Sigmoid colon (tissue), 4 donors: Measurements from ENCODE around the gene ACP7.
"Not testable (repeated sequence)": the region's sequence is repeated elsewhere in the genome, so short reads cannot be mapped to it uniquely, and the experiment has no call there.

ENCODE experiments used
- POLR2A ChIP-seq, 2 donors: fragments of 450-650 bp; IDR thresholded peaks; one replicate each; pipeline ENCODE4 v1.6.1; 2016; ENCODE audit warnings: antibody characterized with exemption in 2 of 2, mild to moderate bottlenecking in 2 of 2, moderate library complexity in 2 of 2
- POLR2AphosphoS5 ChIP-seq, 4 donors: sonication (generic); formaldehyde crosslinking; IDR thresholded peaks; one replicate each; pipeline ENCODE4 v1.6.1; 2017; ENCODE audit warnings: antibody characterized with exemption in 4 of 4

DNA sequence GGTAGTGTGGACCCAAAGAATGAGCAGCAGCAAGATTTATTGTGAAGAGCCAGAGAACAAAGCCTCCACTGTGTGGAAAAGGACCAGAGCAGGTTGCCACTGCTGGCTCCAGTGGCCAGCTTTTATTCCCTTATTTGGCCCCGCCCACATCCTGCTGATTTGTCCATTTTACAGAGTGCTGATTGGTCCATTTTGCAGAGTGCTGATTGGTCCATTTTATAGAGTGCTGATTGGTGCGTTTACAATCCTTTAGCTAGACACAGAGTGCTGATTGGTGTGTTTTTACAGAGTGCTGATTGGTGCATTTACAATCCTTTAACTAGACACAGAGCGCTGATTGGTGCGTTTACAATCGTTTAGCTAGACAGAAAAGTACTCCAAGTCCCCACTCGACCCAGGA, 15.9 kb upstream of the ACP7 start:
- not testable (repeated sequence) for TF ChIP-seq POLR2AphosphoS5, POLR2A (IDR thresholded peaks at IDR 0.05)
